CD4-positive, alpha-beta T cell treated with Interleukin-17A for 1 hour (primary cell): ENCODE results near the gene KCNT1.

Experiments used
- DNase-seq: peaks from one replicate; pipeline ENCODE4 v3.0.0-alpha.2; 2020

Gene KCNT1

DNA sequence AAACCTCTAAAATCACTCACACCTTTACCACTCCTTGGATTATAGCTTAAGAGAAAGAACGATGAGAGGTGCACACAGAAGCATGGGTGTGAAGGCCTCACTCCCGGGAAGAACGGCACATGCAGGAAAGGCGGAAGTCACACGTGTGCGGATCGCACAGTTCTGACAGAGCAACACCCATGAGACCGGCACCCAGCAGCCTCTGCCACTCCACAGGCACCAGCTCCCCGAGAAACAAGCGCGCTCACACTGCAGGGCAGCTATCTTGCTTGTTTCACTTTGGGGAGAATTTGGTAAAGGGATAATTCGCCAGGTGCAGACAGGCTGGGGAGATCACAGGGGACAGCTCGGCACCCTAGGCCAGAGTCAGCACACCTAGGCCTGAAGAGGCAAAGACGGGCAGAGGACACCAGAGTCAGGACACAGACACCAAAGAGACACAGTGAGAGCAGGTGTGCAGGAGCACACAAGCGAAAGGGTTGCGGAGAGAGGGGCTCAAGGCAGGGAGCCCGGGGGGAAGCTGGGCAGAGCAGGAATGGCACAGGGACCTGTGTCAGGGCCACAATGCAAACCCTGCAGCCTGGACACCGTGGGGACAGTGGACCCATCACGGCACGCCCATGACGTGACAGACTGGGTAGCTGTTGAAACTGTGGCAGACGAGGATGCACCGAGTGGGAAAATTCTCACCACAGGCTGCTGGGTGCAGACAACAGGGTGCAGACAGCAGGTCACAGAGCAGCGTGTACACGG, 123.6 kb downstream of the KCNT1 start:
- DNase-seq, result no peak

DNA sequence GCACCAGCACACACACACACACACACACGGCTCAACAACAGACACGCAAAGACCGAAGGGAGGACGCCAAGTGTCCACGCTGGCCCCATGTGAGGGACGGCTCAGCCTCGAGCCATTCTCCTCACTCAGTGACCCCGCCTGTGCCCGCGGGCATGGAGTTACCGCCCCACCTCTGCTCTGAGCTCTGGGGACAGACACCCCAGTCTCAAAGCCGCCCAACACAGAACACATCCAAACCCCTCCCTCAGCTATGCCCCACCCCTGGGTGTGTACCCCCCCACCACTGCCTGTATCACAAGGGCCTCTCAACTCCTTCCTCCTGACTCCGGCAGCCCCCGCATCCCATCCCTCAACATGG, 124.2 kb downstream of the KCNT1 start:
- no peak for DNase-seq

DNA sequence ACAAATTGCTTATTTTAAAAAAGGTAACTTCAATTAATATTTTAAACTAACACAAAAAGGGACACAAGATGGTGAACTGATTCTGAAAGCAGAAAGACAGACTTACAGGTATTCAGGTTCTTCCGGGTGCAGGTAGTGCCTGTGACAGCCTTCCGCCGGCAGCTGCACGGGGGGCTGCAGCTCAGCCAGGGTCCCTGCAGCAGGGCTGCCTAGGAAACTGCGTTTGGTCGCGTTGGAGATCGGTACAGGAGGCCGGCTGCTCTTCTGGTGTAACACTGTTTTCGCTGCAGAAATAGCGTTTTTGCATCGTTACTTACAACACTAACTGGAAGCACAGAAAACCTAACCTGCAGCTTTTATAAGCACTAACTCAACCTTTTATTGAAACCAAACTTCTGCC, 125.3 kb downstream of the KCNT1 start:
- no peak for DNase-seq

DNA sequence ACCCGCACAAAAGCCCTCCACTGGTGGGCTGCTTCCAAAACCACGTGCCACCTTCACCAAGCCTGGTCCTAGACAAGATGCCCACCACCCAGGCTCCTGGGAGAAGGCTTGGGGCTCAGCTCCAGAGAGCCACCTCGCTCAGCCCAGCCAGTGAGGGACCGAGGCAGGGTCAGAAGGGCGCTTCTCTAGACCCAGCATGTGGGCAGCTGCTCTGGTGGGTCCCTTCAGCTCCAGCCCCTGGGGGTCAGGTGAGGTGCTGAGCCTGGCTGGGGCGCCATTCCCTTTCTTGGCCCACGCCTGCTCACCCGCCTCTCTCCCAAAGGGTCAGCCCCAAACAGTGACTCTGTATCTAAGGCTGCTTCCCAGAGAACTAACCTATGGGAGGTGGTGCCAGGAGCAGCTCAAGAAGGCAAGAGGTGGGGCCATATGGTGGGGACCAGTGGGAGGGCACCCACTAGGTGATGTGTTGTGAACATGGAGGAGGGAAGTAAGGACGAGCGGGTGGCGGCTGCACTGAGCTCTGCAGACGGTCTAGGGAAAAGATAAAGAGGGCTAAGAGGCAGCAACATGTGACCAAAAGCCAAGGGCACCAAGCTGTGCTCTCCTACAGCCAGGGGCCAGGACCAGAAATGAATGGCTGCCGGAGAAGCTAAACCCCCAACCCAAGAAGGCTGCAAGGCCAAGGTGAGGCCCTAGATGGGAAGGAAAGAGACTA, 126.0 kb downstream of the KCNT1 start:
- DNase-seq, result no peak

DNA sequence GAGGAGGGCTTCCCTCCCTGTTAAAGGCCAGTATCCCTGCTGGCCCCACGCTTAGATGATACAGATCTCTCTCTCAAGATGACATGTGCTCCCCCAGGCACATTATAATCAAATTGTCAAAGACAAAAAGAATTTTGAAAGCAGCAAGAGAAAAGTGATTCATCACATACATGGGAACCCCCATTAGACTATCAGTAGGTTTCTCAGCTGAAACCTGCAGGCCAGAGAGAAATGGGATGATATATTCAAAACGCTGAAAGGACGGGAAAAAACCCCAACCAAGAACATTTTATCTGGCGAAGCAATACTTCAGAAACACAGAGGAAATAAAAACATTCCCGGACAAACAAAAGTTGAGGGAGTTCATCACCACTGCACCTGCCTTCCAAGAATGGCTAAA, 126.7 kb downstream of the KCNT1 start:
- no peak for DNase-seq

DNA sequence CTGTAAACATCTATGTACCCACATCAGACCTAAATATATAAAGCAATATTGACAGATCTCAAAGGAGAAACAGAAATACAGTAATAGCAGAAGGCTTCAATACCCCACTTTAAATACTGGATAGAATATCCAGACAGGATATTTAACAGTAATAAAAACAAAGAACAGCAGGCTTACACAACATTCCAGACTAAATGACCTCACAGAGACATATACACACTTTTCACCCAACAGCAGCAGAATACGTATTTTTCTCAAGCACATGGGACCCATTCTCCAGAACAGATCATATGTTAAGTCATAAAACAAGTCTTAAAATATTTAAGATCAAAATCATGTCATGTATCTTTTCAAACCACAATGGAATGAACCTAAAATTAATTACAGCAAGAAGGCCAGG, 128.5 kb downstream of the KCNT1 start:
- DNase-seq, result no peak

DNA sequence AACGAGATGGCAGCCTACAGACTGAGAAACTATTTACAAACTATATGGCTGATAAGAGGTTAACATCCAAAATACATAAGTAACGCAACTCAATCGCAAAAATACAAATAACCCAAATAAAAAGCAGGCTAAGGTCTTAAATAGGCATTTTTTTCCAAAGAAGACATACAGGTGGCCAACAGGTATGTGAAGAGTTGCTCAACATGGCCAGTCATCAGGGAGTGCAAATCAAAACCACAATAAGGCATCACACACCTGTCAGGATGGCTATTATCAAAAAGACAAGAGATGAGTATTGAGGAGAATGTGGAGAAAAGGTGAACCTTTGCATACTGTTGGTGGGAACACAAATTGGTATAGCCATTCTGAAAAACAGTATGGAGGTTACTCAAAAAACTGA, 131.9 kb downstream of the KCNT1 start:
- DNase-seq, result no peak

DNA sequence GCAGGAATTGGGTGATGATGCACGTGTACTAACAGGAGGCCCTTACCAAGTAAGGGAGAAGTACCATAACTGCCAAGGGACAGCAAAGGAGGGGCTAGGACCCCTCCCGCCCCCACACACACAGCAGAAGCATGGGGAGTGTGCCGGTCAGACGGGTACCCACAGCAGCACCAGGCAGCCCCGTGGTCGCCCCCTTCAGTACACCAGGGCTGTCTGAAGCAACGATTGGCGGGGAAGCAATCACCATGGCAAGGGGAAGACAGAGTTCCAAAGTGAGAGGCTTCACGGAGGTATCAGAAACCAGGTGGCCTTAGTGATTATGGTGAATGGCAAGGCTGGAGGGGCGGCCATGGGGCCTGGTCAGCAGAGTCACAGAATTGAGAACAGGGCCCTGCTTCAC, 133.1 kb downstream of the KCNT1 start:
- no peak for DNase-seq

DNA sequence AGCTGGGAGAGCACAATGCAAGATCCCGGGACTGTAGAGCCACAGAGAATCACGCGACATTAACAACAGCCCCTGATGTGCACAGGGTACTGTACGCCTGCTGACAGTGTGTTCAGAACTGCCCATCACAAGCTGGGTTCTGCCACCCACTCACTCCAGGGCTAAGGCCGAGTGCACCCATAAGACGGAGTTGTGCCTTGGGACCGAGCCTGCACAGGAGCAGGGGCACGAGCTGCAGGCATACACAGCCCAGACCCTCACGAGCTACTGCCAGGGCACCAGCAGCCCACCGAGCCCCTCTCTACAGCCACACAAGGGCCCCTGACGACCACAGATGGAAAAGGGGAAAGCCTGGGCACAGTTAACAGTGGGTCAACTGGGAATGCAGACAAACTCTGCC, 137.5 kb downstream of the KCNT1 start:
- no peak for DNase-seq

DNA sequence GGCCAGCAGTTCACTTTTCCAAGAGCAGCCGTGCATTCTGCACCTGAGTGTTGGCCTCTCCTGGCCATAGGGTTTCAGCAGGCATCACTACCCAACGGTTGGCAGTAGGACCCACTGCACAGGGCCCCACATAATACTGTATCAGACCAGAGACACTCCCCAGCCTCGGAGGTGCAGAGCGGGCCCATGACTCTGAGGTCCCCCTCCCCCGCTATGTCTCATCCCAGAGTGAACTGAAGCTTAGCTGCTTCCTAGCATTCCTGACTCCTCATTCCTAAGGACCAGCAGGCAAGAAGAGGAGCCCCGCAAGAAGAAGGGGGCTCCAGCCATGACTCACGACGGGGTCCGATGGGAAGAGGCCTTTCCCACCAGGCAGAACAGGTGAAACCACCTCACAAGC, 138.1 kb downstream of the KCNT1 start:
- no peak for DNase-seq

DNA sequence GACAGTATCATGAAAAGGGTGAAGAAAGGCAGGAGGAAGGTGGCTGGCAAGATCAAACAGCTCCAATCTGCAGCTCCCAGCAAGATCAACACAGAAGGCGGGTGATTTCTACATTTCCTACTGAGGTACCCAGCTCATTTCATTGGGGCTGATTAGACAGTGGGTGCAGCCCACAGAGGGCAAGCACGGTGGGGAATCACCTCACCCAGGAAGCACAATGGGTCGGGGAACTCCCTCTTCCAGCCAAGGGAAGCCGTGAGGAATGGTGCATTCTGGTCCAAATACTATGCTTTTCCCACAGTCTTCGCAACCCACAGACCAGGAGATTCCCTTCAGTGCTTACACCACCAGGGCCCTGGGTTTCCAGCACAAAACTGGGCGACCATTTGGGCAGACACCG, 138.6 kb downstream of the KCNT1 start:
- DNase-seq, result no peak
